NCI-H510A (cell line): ENCODE measurements around the gene MT1HL1.
A peak's percentile ranks its signal among the peaks of the same experiment; 100 is the strongest.
"Not testable (repeated sequence)": the region's sequence is repeated elsewhere in the genome, so short reads cannot be mapped to it uniquely, and the experiment has no call there.

Experiments
- DNase-seq: peaks from one replicate; lab custom pipeline; 2025; lab: John Stamatoyannopoulos, UW

Gene MT1HL1

GRCh38 chr1:237016626-237017025, 12.4 kb upstream of the MT1HL1 start:
- no peak for DNase-seq

- DNase-seq = no peak
Measured at GRCh38 chr1:237013608-237014007, 9.4 kb upstream of the MT1HL1 start.

GRCh38 chr1:237012788-237013383, 8.6 kb upstream of the MT1HL1 start:
- DNase-seq = no peak

- no peak for DNase-seq
Measured at GRCh38 chr1:237012361-237012760, 8.1 kb upstream of the MT1HL1 start.

GRCh38 chr1:237011432-237011831, 7.2 kb upstream of the MT1HL1 start:
- no peak for DNase-seq

GRCh38 chr1:237009611-237010010, 5.4 kb upstream of the MT1HL1 start:
- DNase-seq = no peak

- DNase-seq = no peak
Measured at GRCh38 chr1:237007147-237007881, 3.1 kb upstream of the MT1HL1 start.

GRCh38 chr1:237005674-237006073, 1.4 kb upstream of the MT1HL1 start:
- no peak for DNase-seq

- DNase-seq = no peak
Measured at GRCh38 chr1:237003516-237003915, 725 bp downstream of the MT1HL1 start.

- no peak for DNase-seq
Measured at GRCh38 chr1:237000191-237000590, 4.0 kb downstream of the MT1HL1 start.

GRCh38 chr1:236998546-236998945, 5.7 kb downstream of the MT1HL1 start:
- no peak for DNase-seq

- peak; percentile 62 for DNase-seq
Measured at GRCh38 chr1:236997882-236998281, 6.4 kb downstream of the MT1HL1 start.

GRCh38 chr1:236997361-236997760, 6.9 kb downstream of the MT1HL1 start:
- DNase-seq = no peak

- DNase-seq = no peak
Measured at GRCh38 chr1:236994450-236994849, 9.8 kb downstream of the MT1HL1 start.

GRCh38 chr1:236992449-236992848, 11.8 kb downstream of the MT1HL1 start:
- no peak for DNase-seq

GRCh38 chr1:236990052-236990445, 14.2 kb downstream of the MT1HL1 start:
- DNase-seq = no peak

GRCh38 chr1:236989290-236990051, 14.8 kb downstream of the MT1HL1 start:
- DNase-seq = no peak

GRCh38 chr1:236983818-236984217, 20.4 kb downstream of the MT1HL1 start:
- no peak for DNase-seq

- no peak for DNase-seq
Measured at GRCh38 chr1:236982380-236982779, 21.9 kb downstream of the MT1HL1 start.

GRCh38 chr1:236981431-236981830, 22.8 kb downstream of the MT1HL1 start:
- DNase-seq = not testable (repeated sequence)

- DNase-seq = no peak
Measured at GRCh38 chr1:236980673-236981072, 23.6 kb downstream of the MT1HL1 start.

- no peak for DNase-seq
Measured at GRCh38 chr1:236979149-236979900, 24.9 kb downstream of the MT1HL1 start.
